Renal pelvis (tissue), 4 donors: ENCODE data around the gene ASIC2. TPM values are rescaled to one million over a fixed set of nuclear protein-coding genes. Genes with fewer than 3 reads are reported as not detected.

Experiments used
- DNase-seq: peaks from one replicate; pipeline ENCODE4 v3.0.0-alpha.2; 2013
- polyA plus RNA-seq, 3 donors: library from polyadenylated mRNA; unstranded; fragments of 120-200 nt; gene quantifications; one replicate each; pipeline ENCODE4 v1.2.1, GENCODE V29; 2013; ENCODE audit not compliant: insufficient read length in 3 of 3

The ASIC2 gene
- polyA plus RNA-seq, 3 donors = 2.3 to 4.1 (median 3.2) TPM

DNA sequence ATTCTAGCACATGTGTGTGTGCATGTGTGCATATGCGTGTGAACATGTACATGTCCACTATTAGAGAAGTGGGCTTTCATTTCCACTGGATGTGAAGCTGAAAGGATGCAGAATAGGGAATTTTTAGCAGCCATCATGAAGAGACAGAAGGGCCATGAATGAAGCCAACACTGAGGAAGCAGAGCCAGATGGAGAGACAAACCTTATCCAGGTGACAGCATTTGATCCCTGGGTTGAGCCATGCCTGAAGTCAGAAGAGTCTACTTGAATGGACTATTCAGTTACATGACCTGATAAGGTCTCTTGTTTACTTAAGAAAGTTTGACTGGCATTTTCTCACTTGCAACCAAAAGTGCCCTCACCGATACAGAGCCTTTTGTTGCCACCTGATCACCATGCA lies 88.4 kb downstream of the ASIC2 start:
- DNase-seq = no peak

DNA sequence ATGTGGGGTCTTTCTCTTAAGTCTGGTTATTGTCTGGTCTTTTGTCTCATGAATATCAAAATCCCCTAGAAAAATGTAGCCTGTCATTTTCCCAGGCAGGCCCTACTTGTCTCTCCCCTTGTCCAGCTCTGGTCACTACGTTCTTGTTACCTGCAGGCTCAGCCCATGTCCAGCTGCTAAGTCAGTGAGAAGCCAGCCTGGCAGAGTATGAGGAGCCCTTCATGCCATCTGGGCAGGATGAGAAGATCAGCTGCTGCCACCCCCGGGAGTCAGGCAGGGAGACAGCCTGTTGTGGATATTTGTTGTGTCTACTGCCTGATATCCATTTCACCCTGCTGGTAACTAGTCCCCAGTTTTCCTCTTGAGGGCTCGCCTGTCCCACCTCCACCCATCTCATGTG lies 88.9 kb downstream of the ASIC2 start:
- no peak for DNase-seq

DNA sequence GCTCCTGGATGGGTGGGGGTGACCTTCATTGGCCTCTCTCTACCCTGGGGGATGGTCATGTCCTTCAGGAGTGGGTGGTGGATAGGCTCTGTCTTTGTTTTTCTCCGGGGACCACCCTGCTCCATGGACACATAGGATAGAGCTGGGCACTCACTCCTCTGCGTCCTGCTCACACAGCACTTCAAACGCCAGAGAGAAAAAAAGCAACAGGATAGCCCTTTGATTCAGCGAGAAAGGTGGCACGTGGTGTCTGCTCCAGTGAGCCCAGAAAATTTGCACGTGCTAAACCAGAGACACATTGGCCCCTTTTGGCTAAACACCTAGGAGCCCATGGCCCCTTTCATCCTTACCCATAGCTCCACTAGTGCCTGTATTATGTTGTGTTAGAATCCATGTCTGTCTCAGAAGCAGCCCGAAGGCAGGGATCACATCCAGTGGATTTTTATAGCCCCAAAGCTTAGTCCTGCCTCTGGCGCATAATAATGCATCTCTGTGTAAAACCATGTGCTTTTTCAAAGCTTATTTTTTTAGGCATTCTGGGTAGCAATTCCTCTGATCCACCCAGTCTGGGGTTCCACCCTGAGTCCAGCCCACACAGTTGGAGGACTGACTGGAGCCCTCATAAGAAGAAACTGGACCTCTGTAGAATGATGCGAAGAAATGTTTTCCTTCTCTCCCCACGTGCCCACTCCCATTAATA lies 90.1 kb downstream of the ASIC2 start:
- DNase-seq = no peak

DNA sequence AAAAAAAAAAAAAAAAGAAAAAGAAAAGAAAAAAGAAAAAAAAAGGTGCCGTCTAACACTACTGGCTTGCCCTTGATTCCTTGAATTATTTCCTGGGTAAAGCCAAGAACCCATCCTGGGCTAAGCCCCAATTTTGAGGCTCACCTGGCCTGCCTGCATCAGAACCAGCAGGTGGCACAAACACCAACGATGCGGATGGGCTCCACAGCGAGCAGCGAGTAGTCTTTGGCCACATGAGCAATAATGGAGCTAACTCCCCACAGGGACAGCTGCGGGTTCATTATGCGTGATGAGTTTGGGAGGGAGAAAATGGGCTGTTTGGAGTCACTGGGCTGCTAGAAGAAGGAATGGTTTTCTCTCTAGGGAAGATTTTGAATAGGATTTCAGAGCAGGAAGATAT lies 91.1 kb downstream of the ASIC2 start:
- DNase-seq = no peak

GRCh38 chr17:33201283-33201682 lies 91.8 kb downstream of the ASIC2 start:
- DNase-seq = no peak

GRCh38 chr17:33200587-33200986 lies 92.5 kb downstream of the ASIC2 start:
- DNase-seq = no peak

DNA sequence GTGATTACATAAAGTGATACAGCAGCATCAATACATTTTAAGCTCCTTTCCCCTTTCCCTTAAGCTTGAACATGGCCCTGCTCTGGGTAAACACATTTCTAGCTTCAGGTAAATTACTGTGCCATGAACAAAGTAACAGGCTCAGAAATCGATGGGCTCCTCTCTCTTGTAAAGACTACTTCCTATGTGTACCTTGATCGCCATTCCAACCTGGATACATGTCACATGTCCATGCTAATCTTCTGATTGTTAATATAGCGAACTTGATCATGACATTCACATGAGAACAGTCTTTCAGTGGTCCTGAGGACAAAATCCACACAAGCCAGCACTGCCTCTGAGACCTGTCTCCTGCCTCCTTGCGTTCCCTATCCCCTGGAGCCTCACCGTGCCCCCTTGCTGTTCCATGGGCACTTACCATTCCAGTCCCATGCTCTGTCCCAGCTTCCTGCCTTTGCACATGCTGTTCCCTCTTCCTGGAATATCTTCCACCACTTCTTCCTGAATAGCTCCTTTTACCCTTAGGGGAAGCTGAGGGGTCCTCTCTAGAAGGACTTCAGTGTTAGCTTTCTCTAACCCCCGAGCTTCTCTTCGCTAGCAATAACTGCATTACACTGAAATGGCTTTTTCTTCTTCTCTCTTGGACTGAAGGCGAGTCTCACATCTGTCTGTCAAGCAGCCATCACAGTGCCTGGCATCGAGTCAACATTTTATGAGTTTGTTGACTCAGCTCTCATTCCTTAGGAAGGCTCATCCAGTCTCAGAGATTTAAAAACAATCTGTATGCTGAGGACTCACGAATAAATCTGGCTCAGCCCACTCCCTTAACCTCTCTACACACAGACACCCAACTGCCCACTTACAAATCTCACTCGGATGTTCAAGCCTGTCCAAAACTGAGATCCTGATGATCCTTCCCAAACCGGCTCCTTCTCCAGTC lies 93.3 kb downstream of the ASIC2 start:
- no peak for DNase-seq

GRCh38 chr17:33198954-33199353 lies 94.1 kb downstream of the ASIC2 start:
- DNase-seq = no peak

DNA sequence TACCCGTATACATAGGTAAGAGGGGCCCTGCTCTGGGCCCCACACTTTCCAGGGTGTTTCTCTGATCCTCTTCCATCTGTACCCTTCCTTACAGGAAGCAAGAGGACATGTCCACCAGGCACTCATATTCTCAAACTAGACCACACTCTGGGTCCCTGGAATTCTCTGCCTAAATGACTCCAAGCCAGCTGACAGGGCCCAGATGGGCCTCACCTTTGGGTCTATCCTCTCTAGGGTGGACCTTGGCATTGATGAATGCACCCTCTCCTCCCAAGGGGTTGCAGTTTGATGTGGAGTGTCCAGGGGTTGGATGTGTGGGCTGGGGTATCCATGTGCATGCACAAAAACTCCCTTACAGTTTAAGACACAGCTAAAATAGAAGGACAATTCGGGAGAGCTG lies 95.8 kb downstream of the ASIC2 start:
- DNase-seq = no peak

- DNase-seq = no peak
Observed at GRCh38 chr17:33196883-33197282, 96.2 kb downstream of the ASIC2 start.

- DNase-seq = no peak
Observed at GRCh38 chr17:33192951-33193911, 99.9 kb downstream of the ASIC2 start.

DNA sequence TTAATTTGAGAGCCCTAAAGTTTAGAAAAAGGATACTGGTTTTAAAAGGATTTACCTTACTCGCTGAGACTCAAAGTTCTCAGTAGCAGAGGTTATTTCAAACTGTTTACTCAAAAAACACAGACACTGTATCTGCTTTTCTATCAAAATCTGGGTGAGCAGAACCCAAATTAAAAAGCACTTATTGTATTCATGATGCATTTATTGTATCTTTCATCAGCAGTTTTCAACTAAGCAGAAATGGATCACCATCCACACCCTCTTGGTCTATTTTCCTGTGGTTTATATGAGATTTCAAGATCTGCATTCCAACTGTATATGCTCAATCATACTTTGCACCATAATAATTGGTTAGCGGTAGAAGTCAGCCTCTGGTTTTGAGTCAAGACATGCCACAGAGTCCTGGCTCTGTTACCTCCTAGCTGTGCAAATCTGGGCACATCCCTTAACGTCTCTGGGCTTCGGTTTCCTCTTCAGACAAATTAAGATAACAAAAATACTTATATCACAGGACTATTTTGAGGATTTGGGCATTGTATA lies 109.5 kb downstream of the ASIC2 start:
- no peak for DNase-seq

DNA sequence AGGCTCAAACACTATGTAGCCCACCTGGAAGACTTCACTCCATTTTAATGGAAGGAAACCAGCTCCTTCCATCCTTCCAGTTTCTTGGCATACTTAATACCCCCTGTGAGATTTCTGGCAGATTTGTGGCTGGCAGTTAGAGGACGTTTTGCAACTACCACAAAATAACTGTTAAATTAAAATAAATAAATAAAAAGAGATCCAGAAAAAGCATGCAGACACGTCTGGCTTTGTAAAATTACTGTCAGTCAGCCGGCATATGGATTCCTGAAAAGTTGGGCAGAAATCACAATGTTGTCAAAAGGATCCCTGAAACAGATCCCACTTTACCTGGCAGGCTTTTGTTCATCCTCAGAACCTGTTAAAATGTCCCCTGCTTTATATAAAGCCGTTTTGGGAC lies 113.9 kb downstream of the ASIC2 start:
- DNase-seq = no peak

DNA sequence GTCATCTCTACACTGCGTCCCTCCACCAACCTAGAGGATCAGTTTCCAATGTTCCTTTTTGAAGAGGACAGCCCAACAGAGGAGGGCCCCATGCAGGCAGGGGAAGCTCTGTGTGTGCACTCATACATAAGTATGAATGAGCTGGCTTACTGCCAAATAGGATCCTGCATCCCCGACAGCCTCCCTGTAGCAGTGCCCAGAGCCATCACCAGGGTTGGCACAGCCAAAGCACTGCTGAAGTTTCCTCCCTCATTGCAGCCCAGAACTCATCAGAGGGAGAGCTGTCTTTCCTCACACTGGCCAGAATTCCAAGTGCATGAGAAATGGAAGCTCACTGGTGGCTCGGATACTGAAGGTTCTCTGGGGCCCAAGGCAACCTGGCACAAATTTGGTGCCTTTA lies 114.4 kb downstream of the ASIC2 start:
- DNase-seq = no peak

DNA sequence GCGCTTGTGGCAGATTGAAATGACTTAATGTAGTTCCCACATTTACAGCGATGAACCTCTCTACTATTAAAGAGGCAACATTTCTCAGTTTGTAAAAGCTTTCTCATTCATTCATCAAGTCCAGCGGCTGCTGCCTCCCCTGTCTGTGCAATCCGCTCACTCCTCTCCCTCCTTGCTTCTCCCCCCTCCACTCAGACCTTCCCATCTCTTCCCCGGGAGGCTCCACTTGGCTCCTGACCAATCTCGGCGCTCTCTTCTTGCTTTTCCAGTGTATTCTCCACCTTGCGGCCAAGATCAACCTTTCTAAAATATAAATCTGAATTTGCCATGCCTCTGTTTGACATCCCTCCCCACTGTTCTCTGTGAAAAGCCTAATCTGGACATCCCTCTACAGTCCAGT lies 117.5 kb downstream of the ASIC2 start:
- DNase-seq = no peak

DNA sequence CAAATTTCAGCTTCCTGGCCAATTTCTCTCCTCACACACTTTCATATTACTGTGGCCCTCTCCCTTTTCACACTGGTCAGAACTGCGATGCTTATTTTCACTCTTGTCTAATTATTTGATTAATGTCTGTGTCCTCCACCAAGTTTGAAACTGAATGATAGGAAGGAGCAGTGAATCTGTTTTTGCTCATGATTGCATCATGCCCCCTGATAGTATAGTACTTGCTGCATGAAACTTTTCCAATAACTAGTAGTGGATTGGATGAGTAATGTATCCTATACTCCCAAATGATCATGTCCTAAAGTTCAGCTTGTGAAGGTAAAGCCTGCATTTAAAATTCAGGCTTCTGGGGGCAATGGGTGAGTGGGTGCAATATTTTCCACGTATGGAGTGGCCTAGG lies 121.2 kb downstream of the ASIC2 start:
- no peak for DNase-seq

GRCh38 chr17:33169580-33170285 lies 123.4 kb downstream of the ASIC2 start:
- DNase-seq = peak; percentile 50

DNA sequence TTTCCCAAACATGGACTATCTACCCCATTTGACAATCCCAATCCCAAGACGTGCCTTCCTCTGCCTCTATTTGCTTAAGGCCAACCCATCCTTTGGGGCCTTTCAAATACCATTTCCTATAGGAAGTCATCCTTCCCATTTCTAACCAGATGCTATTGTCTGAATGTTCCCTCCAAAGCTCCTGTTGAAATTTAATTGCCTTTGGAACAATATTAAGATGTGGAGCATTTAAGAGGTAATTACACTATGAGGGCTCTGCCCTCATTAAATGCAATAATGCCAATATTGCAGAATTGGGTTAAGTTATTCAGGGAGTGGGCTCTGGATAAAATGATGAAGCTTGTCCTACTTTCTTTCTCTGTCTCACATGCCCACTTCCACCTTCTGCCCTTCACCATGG lies 125.4 kb downstream of the ASIC2 start:
- no peak for DNase-seq

DNA sequence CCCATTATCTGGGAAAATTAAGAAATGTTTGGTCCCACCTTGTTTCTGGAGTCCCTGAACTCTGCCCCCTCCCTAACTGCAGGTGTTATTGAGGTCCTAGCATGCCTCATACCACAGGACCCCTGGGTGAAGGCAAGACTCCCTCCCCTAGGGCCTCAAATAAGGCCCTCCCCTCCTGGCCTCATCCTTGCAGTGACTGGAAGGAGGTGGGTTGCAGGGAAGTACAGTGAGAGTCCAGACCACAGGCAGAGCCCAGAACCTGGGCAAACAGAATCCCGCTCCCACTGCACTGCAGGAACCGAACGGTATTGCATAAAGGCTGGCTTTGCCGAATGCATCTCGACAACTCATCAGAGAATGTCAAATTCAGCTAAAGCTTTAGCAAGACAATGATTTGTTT lies 126.6 kb downstream of the ASIC2 start:
- DNase-seq = no peak

DNA sequence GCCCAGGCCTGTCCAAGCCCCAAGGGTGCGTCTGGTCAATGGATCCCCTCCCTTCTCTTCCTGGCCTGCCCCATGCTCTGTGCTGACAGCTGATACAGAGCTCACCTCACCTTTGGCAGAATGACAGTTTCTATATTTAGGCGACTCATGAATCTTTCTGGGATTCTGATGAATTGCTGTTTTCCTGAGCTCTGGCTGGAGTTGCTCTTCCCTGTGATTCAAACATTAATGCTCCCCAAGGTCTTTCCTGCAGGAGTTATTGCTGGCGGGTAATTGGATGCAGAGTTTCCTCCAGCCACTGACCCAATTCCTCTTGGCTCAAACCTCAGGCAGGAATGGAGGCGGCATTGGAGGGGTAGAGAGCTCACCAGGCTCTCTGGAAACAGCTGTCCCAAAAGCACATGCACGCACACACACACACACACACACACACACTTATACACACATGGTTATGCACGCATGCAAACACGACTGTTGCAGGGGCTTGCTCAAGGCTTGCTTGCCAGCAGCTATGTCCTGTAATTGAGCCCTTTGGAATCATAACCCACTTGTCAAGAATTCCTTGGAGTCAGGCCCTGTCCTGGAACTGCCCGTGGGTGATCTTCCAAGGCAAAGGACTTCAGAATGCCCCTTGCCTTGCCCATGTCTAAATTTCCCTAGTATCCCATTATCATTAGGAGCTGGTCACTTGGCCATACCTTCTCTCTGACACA lies 128.8 kb downstream of the ASIC2 start:
- no peak for DNase-seq
